Activated T-helper 17 cell treated with anti-CD3 and anti-CD28 coated beads, Interleukin-2, amount 50 U/mL, for 72 hours (primary cell): ENCODE data around the gene HLX. TPM values are rescaled to one million over a fixed set of nuclear protein-coding genes. Genes with fewer than 3 reads are reported as not detected.

Experiments used
- ATAC-seq: fragments of 150-1000 bp; cut with Tn5 transposase; replicated peaks from 2 replicates; pipeline ENCODE4 v1.10.0; 2021; ENCODE audit warnings: mild to moderate bottlenecking, moderate library complexity
- H3K27ac Mint-ChIP-seq: one replicate; pipeline ENCODE4 v1.8.0; 2022; ENCODE audit warnings: mixed read lengths
- H3K27me3 Mint-ChIP-seq: one replicate; pipeline ENCODE4 v1.8.0; 2022; ENCODE audit warnings: mixed read lengths
- H3K36me3 Mint-ChIP-seq: one replicate; pipeline ENCODE4 v1.8.0; 2022; ENCODE audit warnings: low read depth, mild to moderate bottlenecking, mixed read lengths
- H3K4me1 Mint-ChIP-seq: one replicate; pipeline ENCODE4 v1.8.0; 2022; ENCODE audit warnings: mixed read lengths
- H3K4me3 Mint-ChIP-seq: one replicate; pipeline ENCODE4 v1.8.0; 2022; ENCODE audit warnings: mild to moderate bottlenecking, mixed read lengths
- H3K9me3 Mint-ChIP-seq: one replicate; pipeline ENCODE4 v1.8.0; 2022; ENCODE audit warnings: mixed read lengths
- total RNA-seq, 2 donors: library from RNA; stranded (reverse); gene quantifications; one replicate each; pipeline ENCODE4 v1.2.3, GENCODE V29; 2022

HLX gene
- total RNA-seq, 2 donors from 2014 or later = 0.11 to 4.1 TPM

GRCh38 chr1:220900842-220901241 is 21.6 kb downstream of the HLX start:
- Mint-ChIP-seq H3K4me3 (no peak overlapping the region), H3K36me3 (no peaks in the 10 kb centered on the region), H3K27me3 (peaks cover 10% of the 10 kb centered on the region), H3K27ac (no peak overlapping the region), H3K9me3 (no peaks in the 10 kb centered on the region), H3K4me1 (no peaks in the 10 kb centered on the region)
- ATAC-seq = no peak

DNA sequence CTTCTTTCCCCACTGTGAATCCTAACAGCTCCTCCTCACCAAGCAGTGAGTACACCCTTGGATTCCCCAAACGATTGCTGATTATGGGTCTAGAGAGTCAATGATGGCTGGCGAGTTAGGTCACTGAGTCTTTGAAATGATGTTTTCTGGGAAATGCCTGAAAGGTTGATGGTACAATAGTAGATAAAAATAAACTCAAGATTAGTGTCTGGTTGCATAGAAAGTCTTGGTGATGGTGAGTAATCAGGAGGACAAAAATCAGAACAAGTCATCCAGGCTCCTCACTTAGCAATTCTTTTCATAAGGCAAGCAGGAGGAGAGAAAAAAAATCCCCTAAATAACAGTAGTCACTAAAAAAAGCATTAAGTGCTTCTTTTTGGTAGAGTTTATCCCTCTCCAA is 22.6 kb downstream of the HLX start:
- Mint-ChIP-seq H3K4me3 (no peak overlapping the region), H3K4me1 (no peaks in the 10 kb centered on the region), H3K27ac (no peak overlapping the region), H3K9me3 (no peaks in the 10 kb centered on the region), H3K36me3 (no peaks in the 10 kb centered on the region), H3K27me3 (peaks cover 12% of the 10 kb centered on the region)
- no peak for ATAC-seq

DNA sequence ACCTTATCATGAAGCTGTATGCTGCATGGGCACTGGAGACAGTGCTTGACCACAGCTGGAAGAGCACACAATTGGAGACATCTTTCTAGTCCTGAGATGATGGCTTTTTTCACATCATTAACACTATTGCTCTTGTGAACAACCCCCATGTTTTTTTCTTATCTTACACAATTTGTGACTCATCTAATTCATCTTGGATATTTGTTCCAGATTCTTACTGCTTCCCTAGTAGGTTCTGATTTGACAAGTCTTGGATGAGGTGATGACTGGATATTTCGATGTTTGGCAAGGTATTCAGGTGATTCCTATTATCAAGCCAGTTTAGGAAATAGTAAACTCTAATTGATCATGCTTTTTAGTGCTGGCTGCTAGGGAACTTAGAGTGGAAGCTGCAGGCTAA is 23.7 kb downstream of the HLX start:
- Mint-ChIP-seq H3K4me1 (no peaks in the 10 kb centered on the region), H3K27ac (no peak overlapping the region), H3K4me3 (no peak overlapping the region), H3K36me3 (no peaks in the 10 kb centered on the region), H3K9me3 (no peaks in the 10 kb centered on the region), H3K27me3 (peaks cover 16% of the 10 kb centered on the region)
- ATAC-seq = no peak

DNA sequence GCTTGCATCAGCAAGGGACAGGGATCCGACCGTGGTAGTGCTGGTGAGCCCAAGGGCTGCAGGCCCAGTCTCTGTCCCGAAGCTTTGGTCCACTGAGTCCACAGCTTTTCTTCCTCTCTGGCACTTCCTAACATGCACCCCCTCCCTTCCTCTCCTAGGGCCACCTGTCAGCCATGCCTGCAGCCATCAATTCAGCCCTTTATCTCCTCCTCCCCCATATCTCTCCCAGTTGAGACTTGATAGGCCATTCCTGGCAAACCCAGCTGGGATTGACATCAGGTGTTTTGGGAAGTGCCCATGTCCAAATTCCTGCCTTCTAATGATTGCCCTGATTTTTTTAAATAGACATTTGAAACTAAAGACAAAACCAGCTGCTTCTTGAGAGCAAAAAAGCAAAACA is 25.6 kb downstream of the HLX start:
- H3K9me3 Mint-ChIP-seq = no peaks in the 10 kb centered on the region
- peaks cover 23% of the 10 kb centered on the region for H3K27me3 Mint-ChIP-seq
- H3K36me3 Mint-ChIP-seq = no peaks in the 10 kb centered on the region
- H3K4me3 Mint-ChIP-seq = no peak overlapping the region
- no peaks in the 10 kb centered on the region for H3K4me1 Mint-ChIP-seq
- ATAC-seq = no peak
- no peak overlapping the region for H3K27ac Mint-ChIP-seq

GRCh38 chr1:220905650-220906560 is 26.7 kb downstream of the HLX start:
- Mint-ChIP-seq H3K4me3 (no peak overlapping the region), H3K9me3 (no peaks in the 10 kb centered on the region), H3K4me1 (no peaks in the 10 kb centered on the region), H3K27me3 (peaks cover 21% of the 10 kb centered on the region), H3K36me3 (no peaks in the 10 kb centered on the region), H3K27ac (no peak overlapping the region)
- ATAC-seq = no peak

DNA sequence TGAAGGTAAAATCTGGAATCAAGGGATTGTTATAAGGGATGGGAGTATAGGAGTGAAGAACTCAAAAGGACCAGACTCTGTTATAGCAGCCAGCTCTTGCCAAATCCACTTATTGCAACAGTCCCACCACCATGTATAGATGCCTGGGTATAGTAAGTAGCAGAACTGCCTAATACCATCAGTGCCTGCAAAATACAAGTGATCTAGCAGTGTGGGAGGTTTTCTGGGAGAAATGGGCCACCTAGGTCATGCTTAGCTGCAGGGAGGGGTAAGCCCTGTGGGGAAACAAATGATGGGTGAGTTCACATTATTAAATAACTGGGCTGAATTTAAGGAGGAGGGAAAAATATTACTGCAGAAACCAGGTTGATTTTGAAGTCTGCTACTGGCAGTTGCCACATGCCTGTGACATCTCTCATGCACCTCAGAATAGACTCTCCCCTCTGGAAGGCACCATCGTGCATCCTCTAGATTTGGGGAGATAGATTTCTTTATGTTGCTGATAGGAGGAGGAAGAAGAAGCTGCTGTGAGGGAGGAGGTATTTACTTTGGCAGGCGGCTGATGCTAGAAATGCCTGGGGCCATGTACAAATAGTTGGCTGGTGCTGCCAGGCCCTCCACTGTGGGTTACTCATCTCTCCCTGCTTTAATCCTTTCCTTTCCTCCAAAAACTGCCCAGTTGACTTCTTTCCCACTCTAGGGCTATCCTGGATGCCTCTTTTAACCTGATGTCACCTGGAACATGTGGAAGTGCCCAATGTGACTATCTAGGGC is 27.5 kb downstream of the HLX start:
- Mint-ChIP-seq H3K4me3 (no peak overlapping the region), H3K4me1 (no peaks in the 10 kb centered on the region), H3K27me3 (peaks cover 21% of the 10 kb centered on the region), H3K9me3 (no peaks in the 10 kb centered on the region), H3K36me3 (no peaks in the 10 kb centered on the region), H3K27ac (no peak overlapping the region)
- no peak for ATAC-seq

- Mint-ChIP-seq H3K4me3 (no peak overlapping the region), H3K4me1 (no peaks in the 10 kb centered on the region), H3K36me3 (no peaks in the 10 kb centered on the region), H3K27ac (no peak overlapping the region), H3K9me3 (no peaks in the 10 kb centered on the region), H3K27me3 (peaks cover 22% of the 10 kb centered on the region)
- no peak for ATAC-seq
Measured at GRCh38 chr1:220908757-220909156, 29.5 kb downstream of the HLX start.

- H3K27ac Mint-ChIP-seq = no peak overlapping the region
- no peaks in the 10 kb centered on the region for H3K4me1 Mint-ChIP-seq
- H3K4me3 Mint-ChIP-seq = no peak overlapping the region
- no peaks in the 10 kb centered on the region for H3K9me3 Mint-ChIP-seq
- H3K36me3 Mint-ChIP-seq = no peaks in the 10 kb centered on the region
- no peak for ATAC-seq
- peaks cover 28% of the 10 kb centered on the region for H3K27me3 Mint-ChIP-seq
Measured at GRCh38 chr1:220910021-220910420, 30.8 kb downstream of the HLX start.

GRCh38 chr1:220914283-220915116 is 35.3 kb downstream of the HLX start:
- H3K27ac Mint-ChIP-seq = no peak overlapping the region
- no peaks in the 10 kb centered on the region for H3K36me3 Mint-ChIP-seq
- ATAC-seq = no peak
- peaks cover 17% of the 10 kb centered on the region for H3K27me3 Mint-ChIP-seq
- no peaks in the 10 kb centered on the region for H3K9me3 Mint-ChIP-seq
- H3K4me3 Mint-ChIP-seq = no peak overlapping the region
- no peaks in the 10 kb centered on the region for H3K4me1 Mint-ChIP-seq

DNA sequence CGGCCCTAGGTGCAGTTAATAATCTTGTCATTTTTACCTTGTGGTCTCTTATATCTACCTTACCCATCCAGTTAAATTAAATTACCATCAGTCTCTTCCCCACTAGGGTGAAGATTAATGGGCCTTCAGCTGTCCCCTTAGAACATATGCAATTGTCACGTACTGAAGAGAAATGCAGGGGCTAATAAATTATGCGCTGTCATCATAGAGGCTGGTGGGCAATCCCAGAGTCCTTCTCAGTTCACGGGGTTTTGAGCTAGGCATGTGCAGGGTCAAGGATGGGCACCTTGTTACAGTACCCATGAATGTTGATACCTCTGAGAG is 35.8 kb downstream of the HLX start:
- Mint-ChIP-seq H3K4me3 (no peak overlapping the region), H3K27ac (no peak overlapping the region), H3K36me3 (no peaks in the 10 kb centered on the region), H3K27me3 (peaks cover 12% of the 10 kb centered on the region), H3K9me3 (no peaks in the 10 kb centered on the region), H3K4me1 (no peaks in the 10 kb centered on the region)
- no peak for ATAC-seq

- no peaks in the 10 kb centered on the region for H3K4me1 Mint-ChIP-seq
- ATAC-seq = no peak
- no peaks in the 10 kb centered on the region for H3K36me3 Mint-ChIP-seq
- H3K27ac Mint-ChIP-seq = no peak overlapping the region
- H3K27me3 Mint-ChIP-seq = peaks cover 12% of the 10 kb centered on the region
- no peak overlapping the region for H3K4me3 Mint-ChIP-seq
- H3K9me3 Mint-ChIP-seq = no peaks in the 10 kb centered on the region
Measured at GRCh38 chr1:220915954-220916353, 36.7 kb downstream of the HLX start.

- Mint-ChIP-seq H3K36me3 (no peaks in the 10 kb centered on the region), H3K27ac (no peak overlapping the region), H3K4me1 (no peaks in the 10 kb centered on the region), H3K27me3 (peaks cover 13% of the 10 kb centered on the region), H3K9me3 (no peaks in the 10 kb centered on the region), H3K4me3 (no peak overlapping the region)
- ATAC-seq = no peak
Measured at GRCh38 chr1:220917101-220917500, 37.9 kb downstream of the HLX start.

DNA sequence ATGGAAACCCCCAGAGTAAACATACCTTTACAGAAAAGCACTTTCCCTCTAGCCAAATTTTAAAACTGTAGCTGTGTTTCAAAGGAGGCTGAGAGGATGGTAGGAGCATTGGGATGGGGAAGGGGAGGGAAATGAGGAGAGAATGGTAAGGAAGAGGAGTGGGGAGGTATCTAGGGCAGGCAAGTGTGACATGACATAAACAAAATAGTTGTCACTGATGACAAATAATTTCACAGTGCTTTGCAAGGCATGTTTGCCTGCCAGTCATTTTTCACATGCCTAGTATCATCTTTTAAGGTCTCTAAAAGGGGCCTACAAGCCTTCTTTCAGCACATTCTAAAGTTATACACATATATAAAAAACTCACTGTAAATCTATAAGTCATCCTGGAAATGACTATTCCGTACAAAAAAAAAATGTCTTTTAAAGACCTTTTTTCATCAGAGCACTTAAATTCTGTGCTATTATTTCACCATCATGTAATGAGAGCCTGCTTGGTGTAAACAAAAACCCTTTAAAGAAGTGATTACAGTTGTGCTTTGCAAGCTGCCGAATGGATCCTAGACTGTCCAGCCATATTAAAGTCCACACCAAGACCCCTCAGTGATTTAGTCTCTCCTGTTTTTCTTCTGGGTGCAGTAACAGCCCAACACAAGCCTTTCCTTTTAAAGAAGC is 38.4 kb downstream of the HLX start:
- no peak overlapping the region for H3K27ac Mint-ChIP-seq
- no peaks in the 10 kb centered on the region for H3K36me3 Mint-ChIP-seq
- ATAC-seq = no peak
- H3K27me3 Mint-ChIP-seq = peaks cover 16% of the 10 kb centered on the region
- no peak overlapping the region for H3K4me3 Mint-ChIP-seq
- no peaks in the 10 kb centered on the region for H3K4me1 Mint-ChIP-seq
- H3K9me3 Mint-ChIP-seq = no peaks in the 10 kb centered on the region

- H3K36me3 Mint-ChIP-seq = no peaks in the 10 kb centered on the region
- H3K9me3 Mint-ChIP-seq = no peaks in the 10 kb centered on the region
- no peak overlapping the region for H3K4me3 Mint-ChIP-seq
- no peaks in the 10 kb centered on the region for H3K4me1 Mint-ChIP-seq
- H3K27ac Mint-ChIP-seq = no peak overlapping the region
- no peak for ATAC-seq
- peaks cover 16% of the 10 kb centered on the region for H3K27me3 Mint-ChIP-seq
Measured at GRCh38 chr1:220918285-220918951, 39.2 kb downstream of the HLX start.
